ENCODE measurements around the gene CEP112.

DNA sequence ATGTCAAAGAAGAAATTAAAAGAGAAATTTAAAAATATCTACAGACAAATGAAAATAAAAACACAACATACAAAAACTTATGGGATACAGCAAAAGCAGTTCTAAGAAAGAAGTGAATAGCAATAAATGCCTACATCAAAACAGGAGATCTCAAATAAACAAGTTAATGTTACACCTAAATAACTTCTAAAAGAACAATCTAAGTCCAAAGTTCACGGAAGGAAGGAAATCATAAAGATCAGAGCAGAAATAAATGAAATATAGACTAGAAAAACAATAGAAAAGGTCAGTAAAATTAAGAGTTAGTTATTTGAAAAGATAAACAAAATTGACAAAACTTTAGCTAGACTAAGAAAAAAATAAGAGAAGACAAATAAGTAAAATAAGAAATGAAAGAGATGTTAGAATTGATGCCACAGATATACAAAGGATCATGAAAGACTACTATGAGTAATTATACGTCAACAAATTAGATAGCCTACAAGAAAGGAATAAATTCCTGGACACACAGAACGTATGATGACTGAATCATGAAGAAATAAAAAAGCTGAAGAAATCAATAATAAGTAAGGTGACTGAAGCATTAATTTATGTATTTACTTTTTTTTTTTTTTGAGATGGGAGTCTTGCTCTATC is 100.4 kb downstream of the CEP112 start:
- no peak for TF ChIP-seq EZH2 (IDR thresholded peaks at IDR 0.05)
- no peak for TF ChIP-seq POLR2AphosphoS5 (IDR thresholded peaks at IDR 0.05; ENCODE audit: borderline replicate concordance, low read depth, low read length)
- no peak for TF ChIP-seq FOXP2 (optimal IDR thresholded peaks at IDR 0.05; ENCODE audit: control extremely low read depth, extremely low read length, insufficient read depth)

All from SK-N-MC (cell line).